ENCODE data around the gene CREB5. TPM values are rescaled to one million over a fixed set of nuclear protein-coding genes. Genes with fewer than 3 reads are reported as not detected.

The CREB5 gene
- total RNA-seq, 2 experiments from 2014 or later, result 1.2 to 1.5 TPM

DNA sequence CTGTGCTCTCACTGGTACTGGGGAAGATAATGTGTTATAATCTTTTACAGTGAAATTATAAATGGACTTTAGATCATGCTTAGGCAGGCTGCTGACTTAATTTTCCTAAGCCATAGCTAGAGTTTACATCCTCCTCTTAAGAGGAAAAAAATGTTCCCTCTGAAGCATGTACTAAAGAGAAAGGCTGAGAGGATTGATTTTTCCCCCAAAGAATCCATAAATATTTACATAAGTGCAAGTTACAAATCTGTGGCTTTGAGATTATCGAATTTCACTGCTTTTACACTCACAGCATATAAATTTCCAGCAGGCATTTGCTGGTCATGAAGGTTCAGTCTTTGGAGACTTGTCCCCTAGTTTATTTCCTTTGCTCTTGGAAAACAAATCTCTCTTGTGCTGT, 43.7 kb downstream of the CREB5 start:
- Mint-ChIP-seq H3K9me3 (no peaks in the 10 kb centered on the region), H3K36me3 (ENCODE audit: low read depth) (no peaks in the 10 kb centered on the region), H3K27ac (no peak overlapping the region), H3K4me1 (ENCODE audit: low read depth) (no peaks in the 10 kb centered on the region), H3K4me3 (no peak overlapping the region), H3K27me3 (peaks cover 6% of the 10 kb centered on the region)
- TF ChIP-seq, protein P1, sequence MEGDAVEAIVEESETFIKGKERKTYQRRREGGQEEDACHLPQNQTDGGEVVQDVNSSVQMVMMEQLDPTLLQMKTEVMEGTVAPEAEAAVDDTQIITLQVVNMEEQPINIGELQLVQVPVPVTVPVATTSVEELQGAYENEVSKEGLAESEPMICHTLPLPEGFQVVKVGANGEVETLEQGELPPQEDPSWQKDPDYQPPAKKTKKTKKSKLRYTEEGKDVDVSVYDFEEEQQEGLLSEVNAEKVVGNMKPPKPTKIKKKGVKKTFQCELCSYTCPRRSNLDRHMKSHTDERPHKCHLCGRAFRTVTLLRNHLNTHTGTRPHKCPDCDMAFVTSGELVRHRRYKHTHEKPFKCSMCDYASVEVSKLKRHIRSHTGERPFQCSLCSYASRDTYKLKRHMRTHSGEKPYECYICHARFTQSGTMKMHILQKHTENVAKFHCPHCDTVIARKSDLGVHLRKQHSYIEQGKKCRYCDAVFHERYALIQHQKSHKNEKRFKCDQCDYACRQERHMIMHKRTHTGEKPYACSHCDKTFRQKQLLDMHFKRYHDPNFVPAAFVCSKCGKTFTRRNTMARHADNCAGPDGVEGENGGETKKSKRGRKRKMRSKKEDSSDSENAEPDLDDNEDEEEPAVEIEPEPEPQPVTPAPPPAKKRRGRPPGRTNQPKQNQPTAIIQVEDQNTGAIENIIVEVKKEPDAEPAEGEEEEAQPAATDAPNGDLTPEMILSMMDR (IDR thresholded peaks at IDR 0.05), result no peak
- ChIA-PET CTCF (no interaction called here), POLR2A (no interaction called here)
- no peak for DNase-seq
- intact Hi-C loops (cut with micrococcal nuclease), result no loop called here
- ATAC-seq, result no peak

DNA sequence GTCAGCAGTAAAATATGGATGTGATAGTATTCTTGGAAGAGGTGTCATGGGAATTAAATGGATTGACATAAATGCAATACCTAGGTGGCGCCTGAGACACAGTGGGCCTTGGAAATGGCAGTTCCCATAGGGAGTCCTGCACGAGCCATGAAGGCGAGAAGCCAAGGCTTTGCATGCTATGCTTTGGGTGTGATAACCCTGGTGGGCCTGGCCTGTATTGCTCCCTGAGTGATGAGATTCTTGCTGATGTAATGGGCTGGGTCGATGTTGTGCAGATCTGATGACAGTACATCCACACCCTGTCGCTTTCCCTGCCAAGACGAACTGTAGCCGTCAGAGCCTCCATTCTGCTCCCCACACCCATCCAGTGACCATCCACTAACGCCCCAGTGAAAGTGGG, 46.4 kb downstream of the CREB5 start:
- CTCF ChIA-PET, result interaction anchor here (1.3 kb wide), 1 partner anchor 29 kb away, joined by 3 read pairs; no protein-coding TSS in a partner anchor
- intact Hi-C loops (cut with micrococcal nuclease), result no loop called here
- ATAC-seq (no peak), DNase-seq (no peak)
- H3K27me3 Mint-ChIP-seq, result peaks cover 7% of the 10 kb centered on the region
- H3K27ac Mint-ChIP-seq, result no peak overlapping the region
- H3K4me3 Mint-ChIP-seq, result no peak overlapping the region
- H3K9me3 Mint-ChIP-seq, result no peaks in the 10 kb centered on the region
- no peaks in the 10 kb centered on the region for H3K36me3 Mint-ChIP-seq (ENCODE audit: low read depth)
- no peaks in the 10 kb centered on the region for H3K4me1 Mint-ChIP-seq (ENCODE audit: low read depth)
- POLR2A ChIA-PET, result no interaction called here
- TF ChIP-seq, protein P1 (IDR thresholded peaks at IDR 0.05), result no peak

DNA sequence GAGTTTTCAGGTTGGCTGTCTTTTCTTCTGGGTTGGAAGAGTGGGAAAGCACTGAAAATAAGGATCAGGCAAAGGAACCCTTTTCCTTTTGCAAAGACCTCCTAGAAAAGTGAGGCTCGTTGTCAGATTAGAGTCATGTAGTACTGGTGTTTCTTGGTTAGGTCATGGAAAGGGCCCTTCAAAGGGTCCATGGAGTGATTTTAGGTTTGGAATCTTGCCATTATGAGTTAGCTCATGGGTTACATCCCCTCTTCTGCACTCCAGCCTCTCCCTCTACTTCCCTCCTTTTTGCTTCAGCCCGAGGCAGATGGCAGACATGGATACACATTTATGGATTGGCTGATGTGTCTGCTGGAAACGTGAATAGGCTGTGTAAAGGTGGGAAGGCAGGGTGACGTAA, 47.0 kb downstream of the CREB5 start:
- DNase-seq, result no peak
- TF ChIP-seq, protein P1 (IDR thresholded peaks at IDR 0.05), result no peak
- Mint-ChIP-seq H3K27ac (no peak overlapping the region), H3K4me3 (no peak overlapping the region), H3K4me1 (ENCODE audit: low read depth) (no peaks in the 10 kb centered on the region), H3K27me3 (peaks cover 9% of the 10 kb centered on the region), H3K9me3 (no peaks in the 10 kb centered on the region), H3K36me3 (ENCODE audit: low read depth) (no peaks in the 10 kb centered on the region)
- no peak for ATAC-seq
- intact Hi-C loops (cut with micrococcal nuclease), result no loop called here
- ChIA-PET CTCF (interaction anchor here (1.3 kb wide), 1 partner anchor 29 kb away, joined by 3 read pairs; no protein-coding TSS in a partner anchor), POLR2A (no interaction called here)

DNA sequence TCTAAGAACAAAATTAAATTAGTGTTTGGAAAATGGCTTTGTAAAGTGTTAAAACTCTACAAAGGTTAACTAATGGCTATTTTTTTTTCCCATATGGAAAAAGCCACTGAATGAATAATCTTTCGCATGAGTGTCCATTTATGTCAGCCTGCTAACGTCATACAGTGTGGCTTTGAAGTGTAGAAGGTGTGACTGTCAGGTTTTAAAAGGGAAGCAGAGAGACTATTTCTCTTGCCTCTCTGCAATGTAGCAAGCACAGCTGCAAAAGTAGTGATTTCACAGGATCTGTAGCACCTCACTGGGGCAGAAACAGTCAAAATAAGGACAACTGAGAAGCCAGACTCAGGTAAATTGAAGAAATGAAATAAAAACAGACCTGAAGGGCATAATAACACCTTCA, 53.4 kb downstream of the CREB5 start:
- H3K4me1 Mint-ChIP-seq (ENCODE audit: low read depth), result no peaks in the 10 kb centered on the region
- no peak overlapping the region for H3K4me3 Mint-ChIP-seq
- no peak overlapping the region for H3K27ac Mint-ChIP-seq
- intact Hi-C loops (cut with micrococcal nuclease), result no loop called here
- TF ChIP-seq, protein P1 (IDR thresholded peaks at IDR 0.05), result no peak
- ChIA-PET POLR2A (interaction anchor here (0.6 kb wide), 1 partner anchor 22 kb away, joined by 4 read pairs; no protein-coding TSS in a partner anchor), CTCF (no interaction called here)
- H3K9me3 Mint-ChIP-seq, result no peaks in the 10 kb centered on the region
- H3K36me3 Mint-ChIP-seq (ENCODE audit: low read depth), result no peaks in the 10 kb centered on the region
- H3K27me3 Mint-ChIP-seq, result peaks cover 13% of the 10 kb centered on the region
- DNase-seq (no peak), ATAC-seq (no peak)

DNA sequence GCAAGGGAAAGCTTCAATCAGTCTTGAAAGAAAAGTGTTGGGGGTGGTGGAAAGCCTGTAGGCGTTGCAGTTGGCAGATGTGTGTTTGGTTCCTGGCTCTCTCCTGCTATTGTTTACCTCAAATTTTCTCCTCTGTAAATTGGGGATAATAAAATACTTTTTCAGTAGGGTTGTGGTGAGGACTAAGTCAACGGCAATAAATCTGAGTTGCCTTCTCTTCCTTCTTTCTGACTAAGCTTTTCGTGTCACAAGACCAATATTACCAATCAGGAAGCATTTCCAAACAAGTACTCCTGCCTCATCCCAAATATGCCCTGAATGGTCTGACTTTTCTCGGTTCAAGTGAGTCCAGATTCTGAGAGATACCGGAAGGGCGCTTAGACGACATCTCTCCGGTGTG, 54.0 kb downstream of the CREB5 start:
- Mint-ChIP-seq H3K9me3 (no peaks in the 10 kb centered on the region), H3K27ac (no peak overlapping the region), H3K36me3 (ENCODE audit: low read depth) (no peaks in the 10 kb centered on the region), H3K4me3 (no peak overlapping the region), H3K4me1 (ENCODE audit: low read depth) (no peaks in the 10 kb centered on the region), H3K27me3 (peaks cover 11% of the 10 kb centered on the region)
- no peak for ATAC-seq
- TF ChIP-seq, protein P1 (IDR thresholded peaks at IDR 0.05), result no peak
- intact Hi-C loops (cut with micrococcal nuclease), result no loop called here
- DNase-seq, result no peak
- ChIA-PET POLR2A (interaction anchor here (0.6 kb wide), 1 partner anchor 21 kb away, joined by 4 read pairs; no protein-coding TSS in a partner anchor), CTCF (no interaction called here)
